ENCODE data around the gene SLC26A11. TPM values are rescaled to one million over a fixed set of nuclear protein-coding genes. Genes with fewer than 3 reads are reported as not detected.

SLC26A11 gene
- total RNA-seq, 1 donor from 2014 or later, result 27.7 TPM

- TF ChIP-seq CTCF (conservative IDR thresholded peaks at IDR 0.05), result peak; percentile 40
- H3K4me3 Mint-ChIP-seq, result no peak overlapping the region
- H3K9me3 Mint-ChIP-seq, result no peaks in the 10 kb centered on the region
- H3K4me1 Mint-ChIP-seq, result peaks cover 23% of the 10 kb centered on the region
- DNase-seq (ENCODE audit: low read depth, low spot score), result peak; percentile 32
- H3K36me3 Mint-ChIP-seq (ENCODE audit: low read depth), result peaks cover 10% of the 10 kb centered on the region
- no peaks in the 10 kb centered on the region for H3K27me3 Mint-ChIP-seq (ENCODE audit: low read depth)
- H3K27ac Mint-ChIP-seq (ENCODE audit: unreplicated experiment), result no peak overlapping the region
Measured at GRCh38 chr17:80292521-80292971, 72.3 kb downstream of the SLC26A11 start.

- Mint-ChIP-seq H3K9me3 (no peaks in the 10 kb centered on the region), H3K36me3 (ENCODE audit: low read depth) (peaks cover 10% of the 10 kb centered on the region)
- no peak for DNase-seq (ENCODE audit: low read depth, low spot score)
Measured at GRCh38 chr17:80294210-80294609, 74.0 kb downstream of the SLC26A11 start.

GRCh38 chr17:80294653-80295052, 74.4 kb downstream of the SLC26A11 start:
- Mint-ChIP-seq H3K4me1 (peaks cover 18% of the 10 kb centered on the region), H3K27me3 (ENCODE audit: low read depth) (no peaks in the 10 kb centered on the region), H3K27ac (ENCODE audit: unreplicated experiment) (no peak overlapping the region), H3K36me3 (ENCODE audit: low read depth) (peaks cover 13% of the 10 kb centered on the region), H3K4me3 (no peak overlapping the region), H3K9me3 (no peaks in the 10 kb centered on the region)
- no peak for DNase-seq (ENCODE audit: low read depth, low spot score)
- TF ChIP-seq CTCF (conservative IDR thresholded peaks at IDR 0.05), result no peak

More at GRCh38 chr17:80294210-80294609, 74.0 kb downstream of the SLC26A11 start:
- H3K4me3 Mint-ChIP-seq, result no peak overlapping the region
- no peaks in the 10 kb centered on the region for H3K27me3 Mint-ChIP-seq (ENCODE audit: low read depth)
- H3K4me1 Mint-ChIP-seq, result peaks cover 21% of the 10 kb centered on the region
- no peak for TF ChIP-seq CTCF (conservative IDR thresholded peaks at IDR 0.05)
- peak overlapping the region; percentile 35 for H3K27ac Mint-ChIP-seq (ENCODE audit: unreplicated experiment)

GRCh38 chr17:80295146-80295545, 74.9 kb downstream of the SLC26A11 start:
- H3K4me3 Mint-ChIP-seq, result no peak overlapping the region
- DNase-seq (ENCODE audit: low read depth, low spot score), result no peak
- no peak for TF ChIP-seq CTCF (conservative IDR thresholded peaks at IDR 0.05)
- H3K9me3 Mint-ChIP-seq, result no peaks in the 10 kb centered on the region
- H3K27ac Mint-ChIP-seq (ENCODE audit: unreplicated experiment), result no peak overlapping the region
- no peaks in the 10 kb centered on the region for H3K27me3 Mint-ChIP-seq (ENCODE audit: low read depth)
- H3K4me1 Mint-ChIP-seq, result peaks cover 17% of the 10 kb centered on the region
- H3K36me3 Mint-ChIP-seq (ENCODE audit: low read depth), result peaks cover 14% of the 10 kb centered on the region

GRCh38 chr17:80295559-80295958, 75.3 kb downstream of the SLC26A11 start:
- Mint-ChIP-seq H3K9me3 (no peaks in the 10 kb centered on the region), H3K27ac (ENCODE audit: unreplicated experiment) (no peak overlapping the region), H3K36me3 (ENCODE audit: low read depth) (peaks cover 11% of the 10 kb centered on the region), H3K4me3 (no peak overlapping the region), H3K27me3 (ENCODE audit: low read depth) (no peaks in the 10 kb centered on the region), H3K4me1 (peaks cover 17% of the 10 kb centered on the region)
- TF ChIP-seq CTCF (conservative IDR thresholded peaks at IDR 0.05), result no peak
- no peak for DNase-seq (ENCODE audit: low read depth, low spot score)
